PC-3 (cell line): ENCODE data around the gene PCSK1N. TPM values are rescaled to one million over a fixed set of nuclear protein-coding genes. Genes with fewer than 3 reads are reported as not detected.

Source experiments
- ATAC-seq: fragments of 200-7000 bp; cut with Tn5 transposase; 2 replicates; pipeline ENCODE4 v1.9.1; 2020; ENCODE audit warnings: mild to moderate bottlenecking, moderate library complexity
- BruUV-seq: library from RNA; stranded (reverse); fragments of 400-500 nt; replicated peaks from 2 replicates; lab custom pipeline; 2021; lab: Mats Ljungman, UMichigan
- CTCF ChIA-PET: fragments of 300-600 bp; sonication (Branson Sonifier 250); formaldehyde crosslinking; loops from one replicate; lab custom pipeline; 2022; ENCODE audit warnings: antibody characterized with exemption; lab: Charles Lee
- POLR2A ChIA-PET: fragments of 300-600 bp; sonication (Branson Sonifier 250); formaldehyde crosslinking; loops from one replicate; lab custom pipeline; 2022; ENCODE audit warnings: antibody characterized with exemption; ENCODE audit not compliant: unreplicated experiment; lab: Charles Lee
- DNase-seq: peaks from one replicate; pipeline ENCODE4 v3.0.0-alpha.2; 2015
- H2AFZ ChIP-seq: fragments of 300-600 bp; sonication (generic); 2 replicates; pipeline ENCODE4 v1.6.0; 2016; ENCODE audit warnings: antibody characterized with exemption, low read length
- H3F3A ChIP-seq: fragments of 300-600 bp; sonication (generic); one replicate; pipeline ENCODE4 v1.6.0; 2017; ENCODE audit warnings: antibody characterized with exemption, low read length, control low read depth, mild to moderate bottlenecking; ENCODE audit not compliant: unreplicated experiment
- H3K27ac ChIP-seq: fragments of 300-600 bp; sonication (generic); 2 replicates; pipeline ENCODE4 v1.5.1; 2016; ENCODE audit warnings: mild to moderate bottlenecking, low read length
- H3K27me3 ChIP-seq: fragments of 300-600 bp; sonication (generic); 2 replicates; pipeline ENCODE4 v1.6.1; 2016; ENCODE audit warnings: low read length, mixed read lengths
- H3K36me3 ChIP-seq: fragments of 300-600 bp; sonication (generic); 2 replicates; pipeline ENCODE4 v1.6.1; 2016; ENCODE audit warnings: low read depth, mixed run types, low read length, mixed read lengths
- H3K4me1 ChIP-seq: fragments of 300-600 bp; sonication (generic); 2 replicates; pipeline ENCODE4 v1.5.1; 2016; ENCODE audit warnings: low read length; ENCODE audit not compliant: insufficient read depth
- H3K4me2 ChIP-seq: fragments of 300-600 bp; sonication (generic); 2 replicates; pipeline ENCODE4 v1.6.0; 2016; ENCODE audit warnings: low read length
- H3K4me3 ChIP-seq: fragments of 300-600 bp; sonication (generic); 2 replicates; pipeline ENCODE4 v1.5.1; 2016; ENCODE audit warnings: mild to moderate bottlenecking, low read length, mixed read lengths
- H3K79me2 ChIP-seq: fragments of 300-600 bp; sonication (generic); 2 replicates; pipeline ENCODE4 v1.6.1; 2017; ENCODE audit warnings: low read length, mixed read lengths
- H3K9ac ChIP-seq: fragments of 300-600 bp; sonication (generic); 2 replicates; pipeline ENCODE4 v1.6.0; 2016; ENCODE audit warnings: mild to moderate bottlenecking, low read length
- H3K9me2 ChIP-seq: fragments of 300-600 bp; sonication (generic); replicated peaks from 2 replicates; pipeline ENCODE4 v1.6.1; 2016; ENCODE audit warnings: mixed run types, low read length, mixed read lengths
- H3K9me3 ChIP-seq: fragments of 300-600 bp; sonication (generic); 2 replicates; pipeline ENCODE4 v1.6.1; 2016; ENCODE audit warnings: low read length, mixed read lengths
- H4K20me1 ChIP-seq: fragments of 300-600 bp; sonication (generic); 2 replicates; pipeline ENCODE4 v1.6.1; 2016; ENCODE audit warnings: low read length, mixed read lengths
- CTCF ChIP-seq: fragments of 300-600 bp; sonication (generic); conservative IDR thresholded peaks from 2 replicates; pipeline ENCODE4 v1.5.1; 2017; ENCODE audit warnings: antibody characterized with exemption, low read depth, mild to moderate bottlenecking, low read length
- EZH2 ChIP-seq: fragments of 300-600 bp; sonication (generic); IDR thresholded peaks from one replicate; pipeline ENCODE4 v1.6.1; 2017; ENCODE audit warnings: antibody characterized with exemption, mild to moderate bottlenecking, low read length; ENCODE audit not compliant: unreplicated experiment
- EZH2phosphoT487 ChIP-seq: fragments of 300-600 bp; sonication (generic); IDR thresholded peaks from 2 replicates; pipeline ENCODE4 v1.6.1; 2018; ENCODE audit warnings: mild to moderate bottlenecking, antibody characterized with exemption, low read length, borderline replicate concordance
- intact Hi-C: fragments of 100-400 bp; cut with micrococcal nuclease; formaldehyde crosslinking; loops from 2 replicates; pipeline ENCODE4 v1.9.0; 2023
- total RNA-seq: library from RNA; depleted of rRNA; stranded (reverse); fragments of >200 nt; gene quantifications from 2 replicates; pipeline ENCODE4 v1.2.3, GENCODE V29; 2014

The PCSK1N gene
- total RNA-seq, 1 experiment from 2014 or later = 135 TPM

GRCh38 chrX:48814722-48815121 is 20.7 kb downstream of the PCSK1N start:
- Histone ChIP-seq H4K20me1 (no peaks in the 10 kb centered on the region), H3K27ac (no peak overlapping the region), H3K9me3 (no peaks in the 10 kb centered on the region), H3K4me2 (no peak overlapping the region), H3K27me3 (no peaks in the 10 kb centered on the region), H3K4me1 (no peaks in the 10 kb centered on the region), H3K4me3 (no peak overlapping the region), H3K9ac (no peak overlapping the region), H3K36me3 (no peaks in the 10 kb centered on the region), H3F3A (no peaks in the 10 kb centered on the region), H3K79me2 (no peaks in the 10 kb centered on the region), H3K9me2 (no peaks in the 10 kb centered on the region), H2AFZ (no peak overlapping the region)
- TF ChIP-seq CTCF = no peak
- TF ChIP-seq EZH2phosphoT487 = no peak
- TF ChIP-seq EZH2 = no peak
- POLR2A ChIA-PET = no interaction called here
- intact Hi-C loops = no loop called here
- ATAC-seq (no peak), DNase-seq (no peak)
- CTCF ChIA-PET = no interaction called here
- BruUV-seq = no TSS peak

GRCh38 chrX:48813644-48814043 is 21.8 kb downstream of the PCSK1N start:
- CTCF ChIA-PET = no interaction called here
- no peak for TF ChIP-seq EZH2phosphoT487
- no peak for TF ChIP-seq EZH2
- TF ChIP-seq CTCF = no peak
- intact Hi-C loops = no loop called here
- POLR2A ChIA-PET = no interaction called here
- no peak overlapping the region for H3K4me2 ChIP-seq
- ATAC-seq = no peak
- H3K9me2 ChIP-seq = no peaks in the 10 kb centered on the region
- H3K27ac ChIP-seq = no peak overlapping the region
- BruUV-seq = no TSS peak
- H3K9ac ChIP-seq = no peak overlapping the region
- no peak overlapping the region for H3K4me3 ChIP-seq
- no peaks in the 10 kb centered on the region for H3K36me3 ChIP-seq
- H3K27me3 ChIP-seq = no peaks in the 10 kb centered on the region
- no peaks in the 10 kb centered on the region for H3K79me2 ChIP-seq
- DNase-seq = no peak
- H2AFZ ChIP-seq = no peak overlapping the region
- H4K20me1 ChIP-seq = no peaks in the 10 kb centered on the region
- H3K9me3 ChIP-seq = no peaks in the 10 kb centered on the region
- H3K4me1 ChIP-seq = no peaks in the 10 kb centered on the region
- H3F3A ChIP-seq = no peaks in the 10 kb centered on the region

- no peaks in the 10 kb centered on the region for H3F3A ChIP-seq
- DNase-seq (no peak), ATAC-seq (no peak)
- H3K27me3 ChIP-seq = no peaks in the 10 kb centered on the region
- ChIA-PET CTCF (no interaction called here), POLR2A (no interaction called here)
- no peaks in the 10 kb centered on the region for H3K9me2 ChIP-seq
- no peak overlapping the region for H3K9ac ChIP-seq
- no peak overlapping the region for H3K27ac ChIP-seq
- H3K4me1 ChIP-seq = peaks cover 6% of the 10 kb centered on the region; the same call in 1 of the 2 replicates
- no peak overlapping the region for H3K4me3 ChIP-seq
- no peak overlapping the region for H2AFZ ChIP-seq
- no peaks in the 10 kb centered on the region for H4K20me1 ChIP-seq
- H3K4me2 ChIP-seq = no peak overlapping the region
- no peaks in the 10 kb centered on the region; the same call in 1 of the 2 replicates for H3K36me3 ChIP-seq
- no peaks in the 10 kb centered on the region for H3K9me3 ChIP-seq
- intact Hi-C loops = no loop called here
- no peaks in the 10 kb centered on the region for H3K79me2 ChIP-seq
- TF ChIP-seq CTCF = 0 out of 2 replicates have a peak, but pooled peaks have one; percentile 15
- no peak for TF ChIP-seq EZH2
- no TSS peak for BruUV-seq
Observed at GRCh38 chrX:48806081-48806480, 29.3 kb downstream of the PCSK1N start.
